ENCODE data around the gene CAV3. TPM values are rescaled to one million over a fixed set of nuclear protein-coding genes. Genes with fewer than 3 reads are reported as not detected.

Gene CAV3
- total RNA-seq, 2 experiments from 2014 or later, result not detected

DNA sequence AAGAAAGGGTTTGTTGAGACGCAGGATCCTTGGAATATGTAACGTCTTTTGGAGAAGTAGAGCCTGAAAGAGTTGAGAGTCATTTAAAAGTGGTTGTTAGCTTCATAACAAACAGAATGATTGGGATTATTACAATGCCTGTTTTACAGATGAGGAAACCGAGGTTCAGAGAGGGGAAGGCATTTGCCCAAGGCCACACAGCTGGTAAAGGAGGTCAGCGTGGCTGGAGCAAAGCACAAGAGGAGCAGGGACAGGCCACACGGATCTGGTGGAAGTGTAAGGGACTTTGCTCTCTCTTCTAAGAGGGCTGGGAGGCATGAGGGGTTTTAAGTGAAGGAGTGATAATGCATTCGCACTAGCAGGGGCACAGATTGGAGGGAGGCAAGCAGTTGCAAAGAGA, 42.0 kb downstream of the CAV3 start:
- no peak overlapping the region for H3K4me3 ChIP-seq (ENCODE audit: low read length)
- ChIA-PET CTCF (no interaction called here), POLR2A (no interaction called here)
- no peaks in the 10 kb centered on the region for H3K36me3 Mint-ChIP-seq (ENCODE audit: low read depth)
- TF ChIP-seq, protein P1, sequence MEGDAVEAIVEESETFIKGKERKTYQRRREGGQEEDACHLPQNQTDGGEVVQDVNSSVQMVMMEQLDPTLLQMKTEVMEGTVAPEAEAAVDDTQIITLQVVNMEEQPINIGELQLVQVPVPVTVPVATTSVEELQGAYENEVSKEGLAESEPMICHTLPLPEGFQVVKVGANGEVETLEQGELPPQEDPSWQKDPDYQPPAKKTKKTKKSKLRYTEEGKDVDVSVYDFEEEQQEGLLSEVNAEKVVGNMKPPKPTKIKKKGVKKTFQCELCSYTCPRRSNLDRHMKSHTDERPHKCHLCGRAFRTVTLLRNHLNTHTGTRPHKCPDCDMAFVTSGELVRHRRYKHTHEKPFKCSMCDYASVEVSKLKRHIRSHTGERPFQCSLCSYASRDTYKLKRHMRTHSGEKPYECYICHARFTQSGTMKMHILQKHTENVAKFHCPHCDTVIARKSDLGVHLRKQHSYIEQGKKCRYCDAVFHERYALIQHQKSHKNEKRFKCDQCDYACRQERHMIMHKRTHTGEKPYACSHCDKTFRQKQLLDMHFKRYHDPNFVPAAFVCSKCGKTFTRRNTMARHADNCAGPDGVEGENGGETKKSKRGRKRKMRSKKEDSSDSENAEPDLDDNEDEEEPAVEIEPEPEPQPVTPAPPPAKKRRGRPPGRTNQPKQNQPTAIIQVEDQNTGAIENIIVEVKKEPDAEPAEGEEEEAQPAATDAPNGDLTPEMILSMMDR (IDR thresholded peaks at IDR 0.05), result no peak
- no peak overlapping the region for H3K27ac ChIP-seq (ENCODE audit: low read depth in 1 of 2, low read length in 2 of 2)
- peaks cover 5 to 6% of the 10 kb centered on the region in 2 experiments for H3K27me3 ChIP-seq (ENCODE audit: control insufficient read depth in 1 of 2, insufficient read depth in 2 of 2, low read length in 2 of 2)
- no peaks in the 10 kb centered on the region for H3K9me3 Mint-ChIP-seq
- H3K27ac Mint-ChIP-seq, result no peak overlapping the region
- DNase-seq (no peak), ATAC-seq (ENCODE audit: poor library complexity) (no peak)
- H3K27me3 Mint-ChIP-seq, result peaks cover 38% of the 10 kb centered on the region
- H3K9me3 ChIP-seq (ENCODE audit: control insufficient read depth in 1 of 2, insufficient read depth in 1 of 2, low read length in 2 of 2), result no peaks in the 10 kb centered on the region
- no peaks in the 10 kb centered on the region for H3K4me1 ChIP-seq (ENCODE audit: insufficient read depth, low read length)
- intact Hi-C loops (cut with DNase I, micrococcal nuclease), result no loop called here
- no peak overlapping the region for H3K4me3 Mint-ChIP-seq
- H3K36me3 ChIP-seq (ENCODE audit: insufficient read depth, low read length), result no peaks in the 10 kb centered on the region
- no peaks in the 10 kb centered on the region for H3K4me1 Mint-ChIP-seq (ENCODE audit: low read depth)

DNA sequence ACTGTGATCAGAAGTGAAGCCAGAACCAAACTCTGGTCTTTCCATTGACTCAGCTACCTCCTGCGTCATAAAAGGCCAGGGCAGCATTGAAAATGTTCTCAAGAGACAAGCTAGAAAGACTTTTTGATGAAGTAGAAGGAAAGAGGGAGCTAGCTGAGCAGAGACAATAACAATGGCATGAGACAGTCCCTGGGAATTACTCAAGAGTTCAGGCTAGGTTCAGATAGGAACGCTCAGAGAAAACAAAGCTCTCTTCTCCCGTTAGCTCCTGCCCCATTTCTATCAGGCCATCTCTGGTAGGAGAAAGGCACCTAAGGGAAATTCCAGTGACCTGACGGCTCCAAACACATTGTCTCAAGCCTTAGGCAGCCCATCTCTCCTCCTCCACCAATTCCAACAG, 42.8 kb downstream of the CAV3 start:
- H3K36me3 ChIP-seq (ENCODE audit: insufficient read depth, low read length), result no peaks in the 10 kb centered on the region
- ATAC-seq (ENCODE audit: poor library complexity) (no peak), DNase-seq (no peak)
- CTCF ChIA-PET, result no interaction called here
- H3K27ac Mint-ChIP-seq, result no peak overlapping the region
- no peaks in the 10 kb centered on the region for H3K4me1 Mint-ChIP-seq (ENCODE audit: low read depth)
- H3K9me3 ChIP-seq (ENCODE audit: control insufficient read depth in 1 of 2, insufficient read depth in 1 of 2, low read length in 2 of 2), result no peaks in the 10 kb centered on the region
- H3K4me1 ChIP-seq (ENCODE audit: insufficient read depth, low read length), result no peaks in the 10 kb centered on the region
- POLR2A ChIA-PET, result no interaction called here
- no peak overlapping the region for H3K4me3 Mint-ChIP-seq
- peaks cover 0 to 4% of the 10 kb centered on the region in 2 experiments for H3K27me3 ChIP-seq (ENCODE audit: control insufficient read depth in 1 of 2, insufficient read depth in 2 of 2, low read length in 2 of 2)
- intact Hi-C loops (cut with DNase I, micrococcal nuclease), result no loop called here
- H3K4me3 ChIP-seq (ENCODE audit: low read length), result no peak overlapping the region
- no peaks in the 10 kb centered on the region for H3K9me3 Mint-ChIP-seq
- H3K27ac ChIP-seq (ENCODE audit: low read depth in 1 of 2, low read length in 2 of 2), result no peak overlapping the region
- TF ChIP-seq, protein P1 (IDR thresholded peaks at IDR 0.05), result no peak
- no peaks in the 10 kb centered on the region for H3K36me3 Mint-ChIP-seq (ENCODE audit: low read depth)
- peaks cover 32% of the 10 kb centered on the region for H3K27me3 Mint-ChIP-seq

DNA sequence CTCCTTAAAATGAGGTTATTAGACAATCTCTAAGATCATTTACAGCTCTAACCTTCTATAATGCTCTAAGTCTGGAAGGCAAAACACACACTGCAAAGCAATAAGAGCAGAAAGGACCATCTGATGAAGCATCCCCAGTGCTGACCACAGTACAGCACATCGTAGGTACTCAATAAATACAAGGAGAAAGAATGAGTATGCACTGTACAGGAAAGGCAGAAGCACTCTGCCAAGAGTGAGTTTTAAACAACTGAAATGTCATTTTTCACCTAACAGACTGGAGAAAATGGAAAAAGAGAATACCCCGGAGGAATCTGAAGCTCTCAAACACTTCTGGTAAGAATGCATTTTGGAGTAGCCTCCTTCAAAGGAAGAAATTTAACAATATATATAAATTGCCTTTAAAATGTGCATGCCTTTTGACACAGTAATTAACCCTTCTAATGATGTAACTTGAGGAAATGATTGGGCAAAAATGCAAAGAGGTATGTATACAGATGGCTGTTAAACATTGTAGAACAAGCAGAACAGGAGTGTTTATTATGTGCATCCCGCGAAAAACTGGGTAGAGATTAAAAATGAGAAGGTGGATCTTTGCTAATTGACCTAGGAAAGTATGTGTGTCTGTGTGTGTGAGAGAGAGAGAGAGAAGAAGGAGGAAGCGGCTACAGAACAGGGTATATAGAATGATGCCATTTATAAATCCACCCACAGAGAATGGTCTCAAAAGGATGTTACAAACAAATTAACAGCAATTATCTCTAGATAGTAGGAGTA, 43.8 kb downstream of the CAV3 start:
- Mint-ChIP-seq H3K27me3 (peaks cover 23% of the 10 kb centered on the region), H3K4me3 (no peak overlapping the region), H3K4me1 (ENCODE audit: low read depth) (no peaks in the 10 kb centered on the region), H3K9me3 (no peaks in the 10 kb centered on the region), H3K27ac (no peak overlapping the region), H3K36me3 (ENCODE audit: low read depth) (no peaks in the 10 kb centered on the region)
- TF ChIP-seq, protein P1 (IDR thresholded peaks at IDR 0.05), result no peak
- intact Hi-C loops (cut with DNase I, micrococcal nuclease), result no loop called here
- ChIA-PET CTCF (no interaction called here), POLR2A (no interaction called here)
- Histone ChIP-seq H3K27ac (ENCODE audit: low read depth in 1 of 2, low read length in 2 of 2) (no peak overlapping the region), H3K4me3 (ENCODE audit: low read length) (no peak overlapping the region), H3K4me1 (ENCODE audit: insufficient read depth, low read length) (no peaks in the 10 kb centered on the region), H3K9me3 (ENCODE audit: control insufficient read depth in 1 of 2, insufficient read depth in 1 of 2, low read length in 2 of 2) (no peaks in the 10 kb centered on the region), H3K36me3 (ENCODE audit: insufficient read depth, low read length) (no peaks in the 10 kb centered on the region), H3K27me3 (ENCODE audit: control insufficient read depth in 1 of 2, insufficient read depth in 2 of 2, low read length in 2 of 2) (no peaks in the 10 kb centered on the region)
- DNase-seq (no peak), ATAC-seq (ENCODE audit: poor library complexity) (no peak)

All from CD4-positive, alpha-beta T cell (primary cell).